NAMALWA (cell line): Measurements from ENCODE around the gene PNKP.
"Not testable (repeated sequence)": the region's sequence is repeated elsewhere in the genome, so short reads cannot be mapped to it uniquely, and the experiment has no call there.

ENCODE experiments used
- DNase-seq: peaks from one replicate; pipeline ENCODE4 v3.0.0-alpha.2; 2015; ENCODE audit warnings: low spot score

The PNKP gene

GRCh38 chr19:49845414-49845813 is 22.0 kb downstream of the PNKP start:
- DNase-seq = no peak

GRCh38 chr19:49844138-49845095 is 23.0 kb downstream of the PNKP start:
- DNase-seq = no peak

GRCh38 chr19:49843265-49843664 is 24.1 kb downstream of the PNKP start:
- peak; percentile 39 for DNase-seq

- no peak for DNase-seq
These were observed 26.6 kb downstream of the PNKP start for GRCh38 chr19:49840736-49841249.

- no peak for DNase-seq
These were observed 27.1 kb downstream of the PNKP start for GRCh38 chr19:49840321-49840720.

GRCh38 chr19:49839713-49840112 is 27.7 kb downstream of the PNKP start:
- no peak for DNase-seq

- no peak for DNase-seq
These were observed 28.3 kb downstream of the PNKP start for GRCh38 chr19:49838885-49839588.

- DNase-seq = no peak
These were observed 30.0 kb downstream of the PNKP start for GRCh38 chr19:49837425-49837824.

- no peak for DNase-seq
These were observed 30.4 kb downstream of the PNKP start for GRCh38 chr19:49837009-49837310.

GRCh38 chr19:49836176-49837008 is 31.0 kb downstream of the PNKP start:
- DNase-seq = no peak

- DNase-seq = no peak
These were observed 31.8 kb downstream of the PNKP start for GRCh38 chr19:49835562-49835961.

GRCh38 chr19:49833599-49833998 is 33.8 kb downstream of the PNKP start:
- DNase-seq = no peak

- DNase-seq = no peak
These were observed 34.8 kb downstream of the PNKP start for GRCh38 chr19:49832556-49832955.

GRCh38 chr19:49831592-49831991 is 35.8 kb downstream of the PNKP start:
- DNase-seq = no peak

GRCh38 chr19:49830766-49831165 is 36.6 kb downstream of the PNKP start:
- DNase-seq = no peak

- no peak for DNase-seq
These were observed 37.7 kb downstream of the PNKP start for GRCh38 chr19:49829721-49830120.

- DNase-seq = no peak
These were observed 38.2 kb downstream of the PNKP start for GRCh38 chr19:49829200-49829599.

- no peak for DNase-seq
These were observed 40.3 kb downstream of the PNKP start for GRCh38 chr19:49827034-49827433.

- no peak for DNase-seq
These were observed 42.7 kb downstream of the PNKP start for GRCh38 chr19:49824662-49825061.

- DNase-seq = peak; percentile 56
These were observed 43.9 kb downstream of the PNKP start for GRCh38 chr19:49823472-49823871.

GRCh38 chr19:49820125-49820524 is 47.3 kb downstream of the PNKP start:
- no peak for DNase-seq

- not testable (repeated sequence) for DNase-seq
These were observed 47.8 kb downstream of the PNKP start for GRCh38 chr19:49819452-49820115.
